Bronchial epithelial cell (primary cell): ENCODE data around the gene TIGAR. TPM values are rescaled to one million over a fixed set of nuclear protein-coding genes. Genes with fewer than 3 reads are reported as not detected.

Source experiments
- DNase-seq: peaks from one replicate; pipeline ENCODE4 v3.0.0-alpha.2; 2010; ENCODE audit warnings: low read depth
- FAIRE-seq: peaks from 2 replicates; lab custom pipeline; 2011; peaks lifted over from hg19 to GRCh38; lab: Jason Lieb, UNC
- H3K27me3 ChIP-seq: 2 replicates; pipeline ENCODE4 v1.5.1; 2011; ENCODE audit warnings: low read length; ENCODE audit not compliant: control insufficient read depth, insufficient read depth
- H3K36me3 ChIP-seq: 2 replicates; pipeline ENCODE4 v1.5.1; 2011; ENCODE audit warnings: low read length; ENCODE audit not compliant: control insufficient read depth, insufficient read depth
- H3K4me3 ChIP-seq: 2 replicates; pipeline ENCODE4 v1.5.1; 2011; ENCODE audit warnings: mild to moderate bottlenecking, low read depth, low read length, control low read depth
- CTCF ChIP-seq: IDR thresholded peaks from 2 replicates; pipeline ENCODE4 v1.5.1; 2011; ENCODE audit warnings: mild to moderate bottlenecking, moderate library complexity, low read length, control low read depth, inconsistent platforms; ENCODE audit not compliant: insufficient read depth, severe bottlenecking
- total RNA-seq: library from RNA; depleted of rRNA; stranded (reverse); fragments of >200 nt; gene quantifications from 2 replicates; pipeline ENCODE4 v1.2.1, GENCODE V29; 2014

The TIGAR gene
- total RNA-seq, 1 donor from 2014 or later = 10.0 TPM

DNA sequence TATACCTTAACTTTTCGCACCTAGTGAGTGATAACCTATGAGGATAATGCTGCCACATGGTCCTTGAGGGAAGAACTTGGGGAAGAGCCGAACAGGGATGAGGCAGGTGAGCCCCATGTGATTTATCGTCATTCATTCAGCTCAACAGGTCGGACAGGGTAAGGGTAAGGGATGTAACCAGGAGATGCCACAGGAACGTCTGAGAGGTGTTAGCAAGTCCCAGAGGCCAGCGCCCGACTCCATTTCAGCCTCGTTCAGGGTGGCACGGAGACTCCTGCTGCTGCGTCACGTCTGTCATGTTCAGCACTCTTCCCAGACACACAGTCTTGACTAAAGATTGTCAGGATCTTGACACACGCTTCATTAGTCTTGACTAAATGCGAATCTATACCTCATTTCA lies 23.4 kb upstream of the TIGAR start:
- H3K36me3 ChIP-seq = peaks cover 42% of the 10 kb centered on the region
- DNase-seq (no peak), FAIRE-seq (no peak)
- H3K4me3 ChIP-seq = no peak overlapping the region
- H3K27me3 ChIP-seq = no peaks in the 10 kb centered on the region
- no peak for TF ChIP-seq CTCF

- Histone ChIP-seq H3K27me3 (no peaks in the 10 kb centered on the region), H3K36me3 (peaks cover 29% of the 10 kb centered on the region), H3K4me3 (no peak overlapping the region)
- TF ChIP-seq CTCF = no peak
- FAIRE-seq (no peak), DNase-seq (no peak)
These were observed 20.1 kb upstream of the TIGAR start for GRCh38 chr12:4300883-4301282.

GRCh38 chr12:4301932-4302501 lies 19.0 kb upstream of the TIGAR start:
- FAIRE-seq = no peak
- Histone ChIP-seq H3K4me3 (no peak overlapping the region), H3K36me3 (peaks cover 24% of the 10 kb centered on the region), H3K27me3 (no peaks in the 10 kb centered on the region)
- no peak for DNase-seq
- TF ChIP-seq CTCF = no peak

DNA sequence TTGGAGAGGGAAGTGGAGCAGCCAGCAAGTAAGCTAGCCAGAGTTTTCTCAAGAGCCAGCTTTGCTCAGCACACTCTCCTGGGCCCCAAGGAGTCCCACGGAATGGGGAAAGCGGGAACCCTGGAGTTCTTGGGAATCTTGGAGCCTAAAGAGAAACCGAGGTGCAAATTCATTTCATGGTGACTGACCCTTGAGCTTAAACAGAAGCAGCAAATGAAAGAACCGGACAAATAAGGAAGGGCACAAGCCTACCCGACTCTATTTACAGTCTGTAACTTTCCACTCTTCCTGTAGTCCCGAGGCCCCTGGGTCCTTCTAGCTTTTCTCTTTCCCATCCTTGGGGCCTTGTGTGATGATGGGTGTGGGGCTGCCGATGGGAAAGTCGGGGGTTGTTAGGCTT lies 18.1 kb upstream of the TIGAR start:
- no peak overlapping the region for H3K4me3 ChIP-seq

DNA sequence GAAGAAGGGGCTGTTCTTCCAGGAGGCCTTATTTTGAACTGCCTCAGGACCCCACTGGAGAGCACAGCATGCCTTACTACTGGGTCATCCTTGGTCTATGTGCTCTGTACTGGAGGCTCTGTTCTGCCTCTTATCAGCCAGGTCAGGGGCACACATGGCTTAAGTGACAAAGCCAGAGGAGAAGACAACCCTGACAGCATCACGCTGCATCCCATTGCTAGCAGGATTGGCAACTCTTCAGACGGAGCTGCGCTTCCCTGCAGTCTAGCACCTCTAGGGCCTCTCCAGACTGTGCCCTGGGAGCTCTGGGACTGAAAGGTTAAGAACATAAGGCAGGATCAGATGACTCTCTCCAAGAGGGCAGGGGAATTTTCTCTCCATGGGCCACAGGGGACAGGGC lies 17.3 kb upstream of the TIGAR start:
- Histone ChIP-seq H3K27me3 (no peaks in the 10 kb centered on the region), H3K4me3 (no peak overlapping the region)
- FAIRE-seq = no peak

More for the DNA sequence above, 18.1 kb upstream of the TIGAR start:
- Histone ChIP-seq H3K27me3 (no peaks in the 10 kb centered on the region), H3K36me3 (peaks cover 21% of the 10 kb centered on the region)
- no peak for FAIRE-seq
- no peak for DNase-seq
- no peak for TF ChIP-seq CTCF

More for the DNA sequence above, 17.3 kb upstream of the TIGAR start:
- H3K36me3 ChIP-seq = peaks cover 19% of the 10 kb centered on the region
- DNase-seq = no peak
- no peak for TF ChIP-seq CTCF
